H9 (cell line): ENCODE measurements around the gene CCBE1. TPM values are rescaled to one million over a fixed set of nuclear protein-coding genes. Genes with fewer than 3 reads are reported as not detected.

Experiments
- DNase-seq: peaks from one replicate; pipeline ENCODE4 v3.0.0-alpha.2; 2017
- H2AFZ ChIP-seq: one replicate; pipeline ENCODE4 v1.6.1; 2013; ENCODE audit warnings: mild to moderate bottlenecking, low read length, control low read depth, moderate library complexity
- H2AK5ac ChIP-seq: 2 replicates; pipeline ENCODE4 v1.6.1; 2013; ENCODE audit warnings: low read length, control low read depth, mixed read lengths; ENCODE audit not compliant: insufficient read length
- H2BK120ac ChIP-seq: one replicate; pipeline ENCODE4 v1.6.1; 2013; ENCODE audit warnings: low read depth, mild to moderate bottlenecking, low read length, control low read depth, inconsistent platforms; ENCODE audit not compliant: poor library complexity, severe bottlenecking
- H2BK12ac ChIP-seq: 2 replicates; pipeline ENCODE4 v1.6.1; 2013; ENCODE audit warnings: low read length, control low read depth, mixed read lengths, low read depth; ENCODE audit not compliant: insufficient read length
- H2BK15ac ChIP-seq: 2 replicates; pipeline ENCODE4 v1.6.1; 2013; ENCODE audit warnings: low read depth, low read length, control low read depth
- H2BK20ac ChIP-seq: one replicate; pipeline ENCODE4 v1.6.1; 2013; ENCODE audit warnings: low read depth, mild to moderate bottlenecking, low read length, control low read depth, inconsistent platforms; ENCODE audit not compliant: poor library complexity, severe bottlenecking
- H2BK5ac ChIP-seq: 2 replicates; pipeline ENCODE4 v1.6.1; 2013; ENCODE audit warnings: low read length, control low read depth, mixed read lengths; ENCODE audit not compliant: insufficient read length
- H3K14ac ChIP-seq: 2 replicates; pipeline ENCODE4 v1.6.1; 2013; ENCODE audit warnings: low read length, control low read depth; ENCODE audit not compliant: insufficient read depth
- H3K18ac ChIP-seq: 2 replicates; pipeline ENCODE4 v1.6.1; 2013; ENCODE audit warnings: low read depth, mild to moderate bottlenecking, mixed read lengths, low read length, control low read depth; ENCODE audit not compliant: insufficient read length
- H3K23ac ChIP-seq: 2 replicates; pipeline ENCODE4 v1.6.1; 2013; ENCODE audit warnings: low read length, control low read depth, mixed read lengths, low read depth; ENCODE audit not compliant: insufficient read length
- H3K23me2 ChIP-seq: 2 replicates; pipeline ENCODE4 v1.6.1; 2013; ENCODE audit warnings: low read depth, mild to moderate bottlenecking, mixed read lengths, low read length, control low read depth; ENCODE audit not compliant: insufficient read length, poor library complexity, severe bottlenecking
- H3K27ac ChIP-seq: 2 replicates; pipeline ENCODE4 v1.5.1; 2013; ENCODE audit warnings: low read length, control low read depth, mixed read lengths, low read depth; ENCODE audit not compliant: insufficient read length
- H3K27me3 ChIP-seq: 2 replicates; pipeline ENCODE4 v1.6.1; 2013; ENCODE audit warnings: low read length, control low read depth, inconsistent platforms; ENCODE audit not compliant: insufficient read depth
- H3K4ac ChIP-seq: 2 replicates; pipeline ENCODE4 v1.6.1; 2013; ENCODE audit warnings: low read depth, mild to moderate bottlenecking, control low read depth, inconsistent platforms, low read length, moderate library complexity
- H3K4me1 ChIP-seq: 2 replicates; pipeline ENCODE4 v1.6.1; 2013; ENCODE audit warnings: low read length, control low read depth, inconsistent platforms; ENCODE audit not compliant: insufficient read depth
- H3K4me2 ChIP-seq: 2 replicates; pipeline ENCODE4 v1.6.1; 2013; ENCODE audit warnings: low read length, control low read depth, mixed read lengths; ENCODE audit not compliant: insufficient read length, insufficient read depth
- H3K56ac ChIP-seq: 2 replicates; pipeline ENCODE4 v1.6.1; 2013; ENCODE audit warnings: low read depth, mild to moderate bottlenecking, mixed read lengths, low read length, control low read depth; ENCODE audit not compliant: insufficient read length
- H3K79me1 ChIP-seq: 2 replicates; pipeline ENCODE4 v1.6.1; 2013; ENCODE audit warnings: low read depth, mild to moderate bottlenecking, moderate library complexity, low read length, control low read depth, inconsistent platforms; ENCODE audit not compliant: insufficient read depth, poor library complexity, severe bottlenecking
- H3K79me2 ChIP-seq: 2 replicates; pipeline ENCODE4 v1.6.1; 2013; ENCODE audit warnings: low read length, control low read depth, inconsistent platforms; ENCODE audit not compliant: insufficient read depth
- H3K9ac ChIP-seq: 2 replicates; pipeline ENCODE4 v1.6.1; 2013; ENCODE audit warnings: low read length, control low read depth, mixed read lengths; ENCODE audit not compliant: insufficient read length; ENCODE audit errors: extremely low read depth
- H3K9me3 ChIP-seq: one replicate; pipeline ENCODE4 v1.6.1; 2013; ENCODE audit warnings: low read depth, low read length, inconsistent platforms; ENCODE audit not compliant: control insufficient read depth
- H3T11ph ChIP-seq: one replicate; pipeline ENCODE4 v1.6.1; 2013; ENCODE audit warnings: mild to moderate bottlenecking, low read length, control low read depth, inconsistent platforms
- H4K20me1 ChIP-seq: one replicate; pipeline ENCODE4 v1.6.1; 2013; ENCODE audit not compliant: control insufficient read depth, insufficient read length, insufficient read depth
- H4K5ac ChIP-seq: 2 replicates; pipeline ENCODE4 v1.6.1; 2013; ENCODE audit warnings: low read depth, mild to moderate bottlenecking, mixed read lengths, low read length, control low read depth; ENCODE audit not compliant: insufficient read length
- H4K8ac ChIP-seq: replicated peaks from 2 replicates; pipeline ENCODE4 v1.6.1; 2013; ENCODE audit warnings: low read length, control low read depth, mixed read lengths, low read depth; ENCODE audit not compliant: insufficient read length
- H4K91ac ChIP-seq: 2 replicates; pipeline ENCODE4 v1.6.1; 2013; ENCODE audit warnings: low read depth, mild to moderate bottlenecking, moderate library complexity, mixed read lengths, low read length, control low read depth; ENCODE audit not compliant: insufficient read length
- H3K27ac Mint-ChIP-seq, 3 experiments: 2 replicates in 2 of 3; 3 replicates in 1 of 3; pipeline ENCODE4 v1.8.0; 2020 to 2021; ENCODE audit warnings: mixed read lengths in 3 of 3, mild to moderate bottlenecking in 1 of 3, moderate library complexity in 1 of 3
- H3K27me3 Mint-ChIP-seq: 2 replicates; pipeline ENCODE4 v1.8.0; 2021; ENCODE audit warnings: low read depth, mild to moderate bottlenecking, moderate library complexity, mixed read lengths
- H3K36me3 Mint-ChIP-seq, 3 experiments: 2 replicates in 2 of 3; 3 replicates in 1 of 3; pipeline ENCODE4 v1.8.0; 2020 to 2021; ENCODE audit warnings: low read depth in 3 of 3, mixed read lengths in 3 of 3; ENCODE audit not compliant: insufficient read depth in 1 of 3
- H3K4me1 Mint-ChIP-seq, 2 experiments: 2 replicates each; pipeline ENCODE4 v1.8.0; 2020; ENCODE audit warnings: mixed read lengths in 2 of 2
- H3K4me3 Mint-ChIP-seq, 2 experiments: 2 replicates in 1 of 2; 3 replicates in 1 of 2; pipeline ENCODE4 v1.8.0; 2020 to 2021; ENCODE audit warnings: mild to moderate bottlenecking in 2 of 2, mixed read lengths in 2 of 2, moderate library complexity in 1 of 2
- H3K9me3 Mint-ChIP-seq, 2 experiments: 2 replicates in 1 of 2; 3 replicates in 1 of 2; pipeline ENCODE4 v1.8.0; 2020; ENCODE audit warnings: mild to moderate bottlenecking in 2 of 2, mixed read lengths in 2 of 2, moderate library complexity in 1 of 2
- WGBS: extraction: QIAGEN DNeasy Blood & Tissue Kit; methylation state at CpG from one replicate; pipeline ENCODE4 v1.1.7; 2013; ENCODE audit warnings: missing lambda C conversion rate, low lambda C conversion rate, mixed read lengths; ENCODE audit not compliant: insufficient read length; ENCODE audit errors: extremely low coverage; 5-methylcytosine and 5-hydroxymethylcytosine counted together
- total RNA-seq: library from RNA; stranded (reverse); gene quantifications from 2 replicates; pipeline ENCODE4 v1.2.1, GENCODE V29; 2021
- TF ChIP-seq, protein P1 (sequence below): fragments of 200-600 bp; sonication (generic); conservative IDR thresholded peaks from 3 replicates; pipeline ENCODE4 v1.8.0; 2021; ENCODE audit warnings: antibody characterized with exemption, mild to moderate bottlenecking

The CCBE1 gene
- total RNA-seq, 1 experiment from 2014 or later = 0.39 TPM

DNA sequence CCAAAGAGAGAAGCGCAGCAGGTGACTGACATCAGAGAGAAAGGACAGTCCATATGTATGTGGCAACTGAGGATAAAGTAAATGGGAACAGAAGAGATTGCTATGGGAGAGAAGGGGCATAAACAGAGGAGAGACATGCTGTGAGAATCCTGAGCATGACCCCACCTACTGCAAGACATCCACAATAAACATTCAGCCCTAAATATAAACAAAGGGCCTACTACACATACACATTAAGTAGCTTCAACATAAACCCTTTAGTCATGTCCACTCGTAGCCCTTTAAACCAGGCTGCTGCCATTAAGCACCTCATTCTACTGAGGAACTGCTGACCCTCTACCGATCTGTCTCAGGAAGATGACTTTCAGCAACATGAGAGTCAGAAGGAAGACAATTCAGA, 32.9 kb downstream of the CCBE1 start:
- Histone ChIP-seq H3T11ph (no peak overlapping the region), H3K79me2 (no peaks in the 10 kb centered on the region), H3K79me1 (no peaks in the 10 kb centered on the region), H3K9ac (no peak overlapping the region), H3K56ac (no peak overlapping the region), H3K9me3 (no peaks in the 10 kb centered on the region), H4K20me1 (no peaks in the 10 kb centered on the region), H2AK5ac (no peak overlapping the region), H3K23ac (no peak overlapping the region), H3K23me2 (no peaks in the 10 kb centered on the region), H2BK5ac (no peak overlapping the region), H2BK15ac (no peak overlapping the region), H4K91ac (no peak overlapping the region), H3K4ac (no peak overlapping the region), H3K4me1 (no peaks in the 10 kb centered on the region), H3K18ac (no peak overlapping the region), H2AFZ (no peak overlapping the region), H2BK20ac (no peak overlapping the region), H4K8ac (no peak overlapping the region), H2BK12ac (no peak overlapping the region), H3K14ac (no peak overlapping the region), H2BK120ac (no peak overlapping the region), H4K5ac (no peak overlapping the region), H3K27me3 (no peaks in the 10 kb centered on the region), H3K27ac (no peak overlapping the region), H3K4me2 (no peak overlapping the region)
- Mint-ChIP-seq H3K4me1 (peaks cover 4 to 7% of the 10 kb centered on the region in 2 experiments), H3K4me3 (no peak overlapping the region), H3K9me3 (no peaks in the 10 kb centered on the region), H3K36me3 (no peaks in the 10 kb centered on the region; a peak in 1 of 7 replicates), H3K27ac (no peak overlapping the region; a peak in 1 of 7 replicates), H3K27me3 (no peaks in the 10 kb centered on the region; the same call in 1 of the 2 replicates)
- WGBS = no CpG with 5 or more reads among the region's 3 CpGs
- DNase-seq = no peak
- TF ChIP-seq, protein P1, sequence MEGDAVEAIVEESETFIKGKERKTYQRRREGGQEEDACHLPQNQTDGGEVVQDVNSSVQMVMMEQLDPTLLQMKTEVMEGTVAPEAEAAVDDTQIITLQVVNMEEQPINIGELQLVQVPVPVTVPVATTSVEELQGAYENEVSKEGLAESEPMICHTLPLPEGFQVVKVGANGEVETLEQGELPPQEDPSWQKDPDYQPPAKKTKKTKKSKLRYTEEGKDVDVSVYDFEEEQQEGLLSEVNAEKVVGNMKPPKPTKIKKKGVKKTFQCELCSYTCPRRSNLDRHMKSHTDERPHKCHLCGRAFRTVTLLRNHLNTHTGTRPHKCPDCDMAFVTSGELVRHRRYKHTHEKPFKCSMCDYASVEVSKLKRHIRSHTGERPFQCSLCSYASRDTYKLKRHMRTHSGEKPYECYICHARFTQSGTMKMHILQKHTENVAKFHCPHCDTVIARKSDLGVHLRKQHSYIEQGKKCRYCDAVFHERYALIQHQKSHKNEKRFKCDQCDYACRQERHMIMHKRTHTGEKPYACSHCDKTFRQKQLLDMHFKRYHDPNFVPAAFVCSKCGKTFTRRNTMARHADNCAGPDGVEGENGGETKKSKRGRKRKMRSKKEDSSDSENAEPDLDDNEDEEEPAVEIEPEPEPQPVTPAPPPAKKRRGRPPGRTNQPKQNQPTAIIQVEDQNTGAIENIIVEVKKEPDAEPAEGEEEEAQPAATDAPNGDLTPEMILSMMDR = no peak
